ENCODE results near the gene METTL8.
"Not testable (repeated sequence)": the region's sequence is repeated elsewhere in the genome, so short reads cannot be mapped to it uniquely, and the experiment has no call there.

DNA sequence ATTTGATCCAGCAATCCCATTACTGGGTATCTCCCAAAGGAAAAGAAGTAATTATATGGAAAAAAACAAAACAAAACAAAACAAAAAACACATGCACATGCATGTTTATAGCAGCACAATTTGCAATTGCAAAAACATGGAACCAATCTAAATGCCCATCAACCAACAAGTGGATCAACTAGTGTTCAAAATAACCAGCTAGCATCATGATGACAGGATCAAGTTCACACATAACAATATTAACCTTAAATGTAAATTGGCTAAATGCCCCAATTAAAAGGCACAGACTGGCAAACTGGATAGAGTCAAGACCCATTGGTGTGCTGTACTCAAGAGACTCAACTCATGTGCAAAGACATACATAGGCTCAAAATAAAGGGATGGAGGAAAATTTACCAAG is 55.9 kb downstream of the METTL8 start:
- not testable (repeated sequence) for TF ChIP-seq BHLHE40 (IDR thresholded peaks at IDR 0.05; ENCODE audit: borderline replicate concordance); CTBP1 (IDR thresholded peaks at IDR 0.05; ENCODE audit: borderline replicate concordance); ZNF384 (IDR thresholded peaks at IDR 0.05)

Data from HEK293T (cell line).